Esophagus squamous epithelium (tissue), 4 donors: ENCODE data around the gene CEP57L1.

Source experiments
- CTCF ChIP-seq, 6 experiments: fragments of 450-650 bp in 4 of 6; fragments of 200-600 bp in 2 of 6; sonication (generic) in 2 of 6; IDR thresholded peaks; one replicate each; pipeline ENCODE4 v1.5.1; 2016 to 2019; ENCODE audit warnings: antibody characterized with exemption in 6 of 6, mild to moderate bottlenecking in 4 of 6, moderate library complexity in 4 of 6
- POLR2A ChIP-seq, 4 donors: fragments of 450-650 bp; IDR thresholded peaks; one replicate each; pipeline ENCODE4 v1.6.1; 2017; ENCODE audit warnings: antibody characterized with exemption in 4 of 4, mild to moderate bottlenecking in 4 of 4, moderate library complexity in 3 of 4

DNA sequence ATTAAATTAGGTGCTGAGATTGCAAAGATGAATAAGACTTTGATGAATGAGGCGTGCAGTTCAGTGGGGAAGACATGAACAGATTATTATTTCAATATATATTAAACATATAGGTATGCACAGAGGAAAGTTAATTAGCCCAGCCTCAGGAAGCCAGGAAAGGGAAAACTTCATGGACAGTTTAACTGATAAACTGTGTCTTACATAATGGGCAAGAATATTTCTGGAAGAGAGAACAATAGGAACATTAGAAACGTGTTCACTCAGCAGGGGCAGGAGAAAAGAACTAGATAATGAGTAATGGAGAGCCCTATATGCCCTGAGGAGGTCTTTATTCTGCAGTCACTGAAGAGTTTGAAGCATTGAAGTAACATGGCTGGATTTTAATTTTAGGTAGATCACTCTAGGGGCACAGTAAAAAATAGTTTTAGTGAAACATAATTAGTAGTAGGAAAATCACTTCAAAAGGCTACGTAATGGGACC lies 23.6 kb downstream of the CEP57L1 start:
- no peak for TF ChIP-seq CTCF (IDR thresholded peaks at IDR 0.05)
- no peak for TF ChIP-seq POLR2A (IDR thresholded peaks at IDR 0.05)
